Ammon's horn (tissue), 1 donor: ENCODE data around the gene ZBTB20.

Source experiments
- DNase-seq: peaks from one replicate; pipeline ENCODE4 v3.0.0-alpha.2; 2016; ENCODE audit warnings: low spot score

ZBTB20 gene

DNA sequence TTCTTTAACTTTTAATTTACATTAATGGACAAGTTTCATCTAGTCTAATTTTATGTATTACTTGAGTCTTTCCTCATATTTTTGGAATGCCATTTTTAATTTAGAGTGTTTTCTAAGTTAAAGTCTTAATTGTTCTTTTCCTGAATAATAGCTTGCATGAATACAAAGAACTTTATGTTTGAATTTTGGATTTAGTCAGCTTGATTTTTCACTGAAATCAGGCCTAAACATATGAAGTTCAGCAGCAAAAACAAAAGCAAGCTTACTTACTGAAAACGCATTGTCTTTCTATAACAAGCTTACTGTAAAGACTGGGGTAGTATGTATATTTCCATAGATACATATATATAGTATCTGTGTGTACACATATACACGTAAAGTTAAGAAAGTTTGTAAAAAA, 126.0 kb downstream of the ZBTB20 start:
- no peak for DNase-seq

DNA sequence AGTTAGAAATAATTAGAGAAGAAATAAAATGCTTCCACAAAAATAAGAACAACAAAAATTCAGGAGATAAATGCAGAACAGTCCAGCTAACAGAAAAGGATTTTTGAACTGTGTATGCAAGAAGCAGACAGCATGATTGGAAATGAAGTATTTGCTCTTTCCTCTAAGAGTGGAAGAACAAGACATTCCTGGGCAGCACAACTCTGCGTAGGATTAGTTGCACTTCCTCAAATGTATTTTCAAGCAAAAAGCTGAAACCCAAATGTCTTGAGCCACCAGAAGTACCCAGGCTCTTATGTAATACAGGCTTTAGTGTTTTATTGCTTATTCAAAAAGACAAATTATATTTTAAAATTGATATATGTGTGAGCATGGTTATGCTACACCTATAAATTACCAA, 127.2 kb downstream of the ZBTB20 start:
- peak; percentile 51 for DNase-seq

DNA sequence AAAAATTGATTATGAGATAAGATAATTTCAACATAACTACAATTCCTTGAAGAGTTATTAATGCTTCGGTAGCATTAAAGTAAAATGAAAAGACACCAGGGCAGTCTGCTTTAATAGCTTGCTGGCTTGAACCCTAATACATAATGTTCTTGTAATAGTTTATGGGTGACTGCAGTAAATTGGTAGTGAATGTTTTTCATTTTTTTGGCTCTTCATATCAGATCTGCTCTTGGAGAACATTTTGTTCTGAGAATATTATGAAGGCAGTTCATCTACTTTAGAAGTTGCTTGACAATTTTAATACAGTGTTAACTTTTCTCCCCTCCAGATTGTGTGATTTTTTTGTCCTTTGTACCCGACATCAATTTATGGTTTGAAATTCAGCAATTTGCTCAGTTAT, 128.4 kb downstream of the ZBTB20 start:
- DNase-seq = no peak

DNA sequence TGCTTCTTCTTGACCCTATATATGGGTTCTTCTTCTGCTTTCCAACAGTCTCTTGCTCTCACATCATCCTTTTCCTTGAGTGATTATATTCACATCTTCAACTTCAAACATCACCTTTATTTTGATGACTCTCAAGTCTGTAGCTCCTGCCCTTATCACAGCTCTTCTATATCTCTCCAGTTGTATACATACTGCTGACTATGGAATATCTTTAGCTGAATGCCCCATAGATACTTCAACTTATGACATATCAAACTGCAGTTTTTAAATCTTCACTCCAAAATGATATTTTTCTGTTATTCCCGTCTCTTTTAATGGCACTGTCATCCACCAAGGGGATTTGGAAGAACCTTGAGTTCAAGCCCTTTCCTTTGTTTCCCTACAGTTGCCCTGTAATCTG, 139.1 kb downstream of the ZBTB20 start:
- DNase-seq = no peak

DNA sequence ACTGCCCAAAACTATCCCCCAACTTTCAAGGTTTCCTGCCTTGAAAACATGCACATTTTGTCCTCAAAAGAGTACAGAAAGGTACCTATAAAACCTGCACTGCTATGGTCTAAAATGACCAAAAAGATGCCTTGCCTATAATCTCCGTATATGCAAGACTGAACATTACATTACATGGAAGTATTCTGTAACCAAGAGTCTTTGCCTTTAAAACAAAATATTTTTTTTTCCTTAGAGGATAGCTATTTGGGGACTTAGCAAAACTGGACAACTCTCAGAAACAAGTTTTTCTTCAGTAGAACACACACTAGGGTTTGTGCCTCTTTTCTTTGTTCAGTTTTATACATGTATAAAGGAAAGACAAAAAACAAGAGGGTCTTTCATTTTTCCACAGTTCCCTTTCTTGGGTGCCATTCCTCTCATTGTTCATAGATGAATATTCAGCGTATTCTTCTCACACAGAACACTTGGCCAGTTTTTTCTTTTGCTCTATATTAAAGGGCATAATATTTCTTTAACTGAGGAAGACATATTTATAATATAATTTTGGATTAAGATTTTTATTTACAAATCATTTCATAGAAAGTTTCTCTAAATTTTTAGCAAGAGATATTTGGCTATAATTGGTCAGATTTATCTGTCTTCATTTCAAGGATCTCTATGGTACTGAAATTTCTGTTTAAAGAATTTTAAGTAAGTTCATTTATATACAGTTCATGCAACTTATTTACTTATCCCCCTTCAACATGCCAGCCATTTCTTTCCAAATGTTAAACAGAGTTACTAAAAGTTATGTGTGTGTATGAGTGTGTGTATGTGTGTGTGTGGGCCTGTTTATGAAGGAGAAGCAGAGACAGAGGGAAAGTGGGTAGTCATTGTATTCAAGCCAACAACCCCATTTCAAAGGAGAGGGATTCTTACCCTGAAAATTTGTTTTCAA, 142.6 kb downstream of the ZBTB20 start:
- DNase-seq = peak; percentile 21

DNA sequence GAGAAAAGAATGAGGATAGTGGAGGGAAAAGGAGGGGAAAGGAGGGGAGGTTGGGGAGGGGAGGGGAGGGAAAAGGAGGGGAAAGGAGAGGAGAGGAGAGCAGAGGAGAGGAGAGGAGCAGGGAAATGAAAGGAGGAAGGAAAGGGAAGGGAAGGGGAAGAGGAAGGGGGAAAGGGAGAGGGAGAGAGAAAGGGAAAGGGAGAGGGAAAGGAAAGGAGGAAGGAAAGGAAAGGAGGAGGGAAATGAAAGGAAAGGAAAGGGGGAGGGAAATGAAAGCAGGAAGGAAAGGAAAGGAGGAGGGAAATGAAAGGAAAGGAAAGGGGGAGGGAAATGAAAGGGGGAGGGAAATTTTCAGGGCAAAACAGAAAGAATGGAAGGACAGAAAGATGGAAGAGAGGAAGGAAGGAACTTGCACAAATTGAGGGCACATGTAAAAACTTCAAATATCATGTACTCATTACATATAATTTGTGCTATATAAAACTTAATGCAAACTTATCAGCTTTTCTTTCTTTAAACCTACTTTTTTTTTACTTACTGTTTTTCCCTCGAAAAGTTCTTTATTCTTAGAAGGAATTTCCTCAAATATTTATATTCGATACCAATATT, 148.0 kb downstream of the ZBTB20 start:
- DNase-seq = no peak

DNA sequence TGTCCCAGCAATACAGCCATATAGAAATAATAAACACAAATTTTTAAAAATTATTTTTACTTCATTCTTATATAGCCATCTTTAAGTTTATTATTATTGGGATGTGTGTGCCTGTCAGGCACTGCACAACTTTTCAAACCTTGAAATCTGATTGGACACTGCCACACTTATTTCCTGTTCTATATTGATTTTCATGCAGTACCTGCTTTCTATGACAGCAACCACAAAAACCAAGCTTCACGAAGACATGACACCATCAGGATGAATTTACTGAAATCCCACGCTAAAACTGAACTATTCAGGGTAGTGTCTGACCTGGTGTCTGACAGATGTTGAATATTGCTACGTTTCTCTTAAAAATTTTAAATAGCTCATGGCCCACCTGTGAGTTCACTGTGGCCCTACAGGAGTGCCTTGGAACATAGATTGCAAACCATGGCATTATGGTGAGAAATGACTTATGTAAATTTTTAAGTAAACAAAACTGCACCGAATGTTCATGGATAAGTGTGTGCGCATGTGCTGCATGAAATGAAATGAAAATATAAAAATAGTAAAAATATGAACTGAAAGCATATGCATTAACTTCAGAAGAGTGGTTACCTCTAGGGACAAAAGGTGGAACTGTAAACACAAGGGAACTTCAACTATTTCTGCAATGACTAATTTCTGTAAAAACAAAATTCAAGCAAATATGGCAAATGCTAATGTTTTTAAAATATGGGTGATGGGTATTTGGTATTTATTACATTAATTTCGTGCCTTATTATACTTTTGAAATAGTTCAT, 152.3 kb downstream of the ZBTB20 start:
- DNase-seq = no peak

DNA sequence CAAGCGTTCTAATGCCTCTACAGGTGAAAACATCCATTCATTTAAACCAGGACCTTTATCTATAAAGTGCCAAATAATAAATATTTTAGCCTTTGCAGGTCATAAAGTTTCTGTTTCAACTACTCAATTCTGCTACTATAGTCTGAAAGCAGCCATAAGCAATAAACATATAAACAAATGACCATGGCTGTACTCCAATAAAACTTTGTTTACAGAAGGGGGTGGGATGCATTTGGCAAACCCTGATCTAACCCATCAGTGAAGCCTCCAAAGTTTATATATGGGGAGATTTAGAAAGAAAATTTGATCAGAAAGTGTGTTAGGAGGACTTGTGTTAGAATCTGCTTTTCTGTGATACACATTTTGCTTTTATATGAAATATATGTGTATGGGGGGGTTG, 161.3 kb downstream of the ZBTB20 start:
- no peak for DNase-seq

DNA sequence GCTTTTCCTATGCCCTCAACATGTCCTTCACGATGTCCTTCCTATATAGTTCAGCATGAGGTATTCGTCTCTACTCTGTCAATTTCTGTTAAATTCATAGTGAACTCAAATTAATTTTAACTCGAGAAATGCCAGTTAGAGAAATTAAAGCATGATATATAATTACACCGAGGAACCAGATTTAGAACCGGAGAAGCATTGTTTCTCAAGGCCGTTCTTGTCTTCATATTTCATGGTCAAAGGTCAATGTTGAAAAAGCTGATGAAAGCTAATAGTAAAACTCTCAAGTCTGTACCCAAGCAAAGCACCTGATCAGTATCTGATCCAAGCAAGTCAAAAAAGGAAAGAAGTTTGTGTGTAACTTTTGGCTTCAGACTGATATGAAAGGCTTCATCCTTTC, 163.8 kb downstream of the ZBTB20 start:
- no peak for DNase-seq

DNA sequence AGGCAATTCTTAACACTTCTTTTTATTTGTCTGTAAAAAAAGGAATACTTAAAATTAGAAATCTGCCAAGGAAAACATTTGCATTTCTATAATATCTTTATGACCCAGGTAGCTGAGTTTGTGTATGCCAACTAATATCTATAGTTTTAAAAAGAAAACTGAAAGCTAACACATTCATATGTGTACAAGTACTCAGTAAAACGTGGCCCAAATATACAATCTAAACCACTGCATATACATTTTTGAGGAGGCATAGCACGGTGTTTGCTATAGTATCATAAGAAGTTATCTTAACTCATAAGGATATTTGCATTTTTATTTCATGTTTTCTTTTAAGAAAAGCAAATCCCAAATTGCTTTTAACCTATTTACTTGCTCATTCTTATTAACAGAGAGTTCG, 172.7 kb downstream of the ZBTB20 start:
- no peak for DNase-seq

DNA sequence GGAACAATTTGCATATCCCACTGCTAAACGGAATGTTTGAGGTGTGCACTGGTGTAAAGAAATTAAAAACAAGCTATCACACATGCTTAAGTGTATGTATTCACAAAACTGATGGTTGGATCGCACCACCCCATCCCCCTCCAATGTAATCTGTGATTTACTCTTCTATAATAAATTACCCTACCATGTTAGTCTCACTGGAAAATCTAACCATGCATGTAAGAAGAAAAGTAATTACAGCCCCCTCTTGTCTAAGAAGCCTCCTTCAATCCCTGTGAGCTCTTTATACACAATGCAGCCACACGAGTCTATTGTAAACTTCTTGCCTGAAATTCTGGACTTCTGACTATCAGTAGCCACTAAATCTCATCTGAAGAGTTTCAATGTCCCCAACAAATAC, 173.6 kb downstream of the ZBTB20 start:
- no peak for DNase-seq

DNA sequence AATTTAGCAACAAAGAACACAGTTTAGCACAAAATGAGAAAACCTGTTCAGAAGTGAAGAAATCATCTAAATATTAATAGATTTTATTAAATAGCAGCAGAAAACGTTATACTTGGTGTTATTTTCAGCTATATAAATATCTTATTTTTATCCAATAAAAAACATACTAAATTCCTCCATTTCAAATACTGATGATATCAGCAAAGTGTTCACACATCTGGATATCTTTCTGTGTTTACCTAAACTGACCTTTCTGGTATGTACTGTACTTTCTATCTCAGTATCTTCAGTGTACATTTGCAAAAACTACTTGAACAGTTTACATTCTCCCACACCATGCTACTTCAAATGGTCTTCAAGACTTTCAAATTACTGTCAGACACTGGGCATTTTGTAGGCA, 179.9 kb downstream of the ZBTB20 start:
- no peak for DNase-seq

DNA sequence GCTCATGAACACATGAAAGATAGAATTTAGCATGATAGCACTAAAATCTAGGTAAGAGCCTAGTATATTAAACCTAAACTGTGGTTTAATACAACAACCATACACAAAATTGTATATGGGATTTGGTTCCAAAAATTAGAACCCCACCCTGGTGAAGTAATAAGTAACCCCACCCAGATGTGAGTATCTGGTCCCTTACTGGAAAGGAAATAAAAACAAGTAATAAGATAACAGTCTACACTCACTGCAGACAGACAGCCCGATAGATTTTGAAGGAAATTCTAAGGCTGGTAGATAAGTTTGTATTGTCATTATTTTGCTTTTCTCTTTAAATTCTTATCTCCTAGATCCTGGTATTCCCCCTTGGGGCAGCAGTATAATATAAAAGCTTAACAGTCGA, 184.9 kb downstream of the ZBTB20 start:
- no peak for DNase-seq

DNA sequence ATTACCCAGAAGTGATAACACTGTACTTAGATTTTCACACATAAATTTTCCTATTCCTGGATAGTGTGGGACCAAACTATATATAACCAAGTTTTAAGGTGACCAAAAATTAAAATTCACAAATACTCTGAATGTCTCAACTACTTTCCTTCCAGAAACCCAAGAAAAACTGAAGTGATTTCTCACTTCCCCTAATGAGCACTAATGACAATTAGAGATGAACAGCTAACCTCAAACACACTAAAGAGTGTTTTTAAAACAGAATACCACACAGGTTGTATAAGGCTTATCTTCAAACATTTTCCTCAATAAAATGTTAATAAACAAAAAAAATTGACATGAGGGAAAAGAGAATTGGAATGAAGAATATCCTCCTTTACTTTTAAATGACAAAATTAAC, 188.2 kb downstream of the ZBTB20 start:
- DNase-seq = no peak

DNA sequence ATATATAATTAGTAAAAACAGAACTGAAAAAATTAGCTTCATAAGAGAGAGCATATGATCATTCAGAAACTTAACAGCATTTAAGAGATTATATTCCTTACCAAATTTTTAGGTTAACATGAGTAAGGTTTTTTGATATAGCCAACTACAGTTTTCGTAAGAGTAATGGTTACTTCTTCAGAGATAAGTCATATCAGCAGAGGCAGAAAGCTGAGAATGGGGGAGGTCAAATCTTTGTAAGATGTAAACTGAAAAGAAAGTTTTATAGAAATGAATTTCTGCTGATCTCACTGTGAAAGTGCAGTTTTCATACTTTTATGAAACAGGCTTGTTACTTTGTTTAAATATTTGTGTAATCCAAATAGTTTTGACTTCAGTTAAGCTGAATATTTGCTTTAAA, 193.3 kb downstream of the ZBTB20 start:
- no peak for DNase-seq

DNA sequence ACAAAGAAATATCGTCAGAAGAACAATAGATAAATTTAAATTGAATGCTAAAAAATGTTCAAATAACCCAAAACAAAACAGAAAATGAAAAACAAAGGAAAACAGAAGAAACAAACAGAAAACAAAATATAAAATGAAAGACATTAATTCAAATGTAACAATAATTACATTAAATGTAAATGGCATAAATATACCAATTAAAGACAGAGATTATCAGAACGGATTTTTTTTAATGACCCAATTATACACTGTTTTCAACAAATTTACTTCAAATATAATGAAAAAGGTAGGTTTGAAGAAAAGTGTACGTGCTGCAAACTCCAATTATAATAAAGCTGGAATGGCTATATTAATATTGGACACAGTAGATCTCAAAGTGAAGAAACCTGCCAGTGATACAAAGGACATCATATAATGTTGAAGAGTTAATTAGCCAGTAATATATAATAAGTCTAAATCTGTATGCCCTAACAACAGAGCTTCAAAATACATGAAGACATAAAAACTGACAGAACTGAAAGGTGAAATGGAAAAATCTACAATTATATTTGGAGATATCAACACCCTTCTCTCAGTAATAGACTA, 193.8 kb downstream of the ZBTB20 start:
- no peak for DNase-seq

DNA sequence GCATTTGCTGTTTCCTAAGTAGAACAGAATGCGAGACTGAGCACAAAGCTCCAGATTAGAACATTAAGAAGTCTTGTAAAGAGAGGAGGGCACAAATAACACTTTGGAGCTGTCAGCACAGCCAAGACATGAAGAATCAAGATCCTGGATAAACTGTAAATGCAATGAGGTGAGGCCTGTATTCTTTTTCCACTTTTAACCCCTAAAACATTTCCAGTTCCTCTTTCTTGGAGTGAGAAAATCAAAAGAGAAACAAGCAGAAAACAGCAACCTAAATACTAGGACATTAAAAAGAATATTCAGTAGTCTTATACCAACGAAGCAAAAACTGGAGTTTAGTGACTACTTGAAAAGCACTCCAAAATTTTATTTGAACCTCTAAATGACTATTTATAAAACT, 204.3 kb downstream of the ZBTB20 start:
- no peak for DNase-seq

DNA sequence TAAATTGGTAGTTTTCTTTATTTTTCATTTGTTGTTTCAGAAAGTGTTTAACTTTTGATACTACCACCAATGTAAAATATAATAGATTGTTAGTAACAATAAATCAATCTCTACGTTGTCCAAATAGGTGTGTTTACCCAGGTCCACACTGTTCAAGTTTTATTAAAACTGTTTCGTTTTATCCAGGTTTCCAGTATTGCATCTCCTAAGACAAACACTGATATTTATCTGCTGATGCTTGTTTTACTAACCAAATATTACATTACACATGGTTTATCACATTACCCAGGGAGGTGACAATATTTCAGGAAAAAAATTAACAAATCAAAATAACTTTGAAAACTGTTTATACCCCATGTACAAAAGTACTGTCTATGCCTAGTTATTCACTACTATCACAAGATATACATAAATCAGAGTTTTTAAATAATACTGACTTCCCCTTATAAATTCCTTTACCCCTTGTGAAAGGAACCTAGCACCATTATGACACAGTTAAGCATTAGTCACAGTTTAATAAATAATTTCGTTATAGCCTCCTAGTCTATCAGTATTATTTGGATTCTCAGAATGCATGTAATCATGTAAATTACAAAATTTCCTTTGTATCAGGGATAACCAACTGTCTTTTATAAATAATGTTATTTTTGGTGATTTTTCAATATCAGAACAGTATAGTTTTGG, 205.3 kb downstream of the ZBTB20 start:
- no peak for DNase-seq

DNA sequence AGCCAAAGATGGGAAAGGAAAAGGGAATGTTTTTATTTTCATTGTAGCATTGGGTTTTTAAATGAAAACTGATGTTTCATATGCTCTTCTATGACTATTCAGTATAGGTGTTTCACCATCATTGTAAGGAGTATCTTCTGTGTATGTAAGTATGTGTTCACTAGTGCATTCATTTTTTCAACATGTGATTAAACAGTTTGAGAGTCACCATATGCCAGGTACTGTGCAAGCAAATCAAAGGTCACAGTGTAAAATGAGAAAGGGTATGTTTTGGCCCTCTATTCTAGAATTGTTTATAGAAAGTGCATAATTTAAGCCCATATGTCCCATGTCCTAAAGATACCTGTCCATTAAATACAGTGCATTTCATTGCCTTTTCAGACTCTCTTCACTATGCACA, 207.2 kb downstream of the ZBTB20 start:
- no peak for DNase-seq

DNA sequence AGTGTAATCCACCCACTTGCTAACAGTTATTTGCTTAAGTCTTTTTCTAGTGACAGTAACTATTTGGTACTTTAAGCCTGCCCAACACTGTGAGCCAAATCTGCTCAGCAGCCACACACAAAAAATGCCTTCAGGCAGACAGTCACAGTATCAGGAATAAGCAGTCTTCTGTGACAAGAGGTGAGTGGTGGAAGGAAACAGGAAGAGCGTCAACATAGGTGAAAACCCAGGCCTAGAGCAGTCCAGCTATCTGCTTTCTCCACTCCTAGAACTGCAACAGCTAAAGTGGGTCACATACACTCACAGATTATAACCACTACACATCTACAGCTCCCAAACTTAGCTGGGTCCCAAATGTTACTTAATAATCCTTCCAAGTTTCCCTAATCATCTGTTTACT, 213.7 kb downstream of the ZBTB20 start:
- no peak for DNase-seq

DNA sequence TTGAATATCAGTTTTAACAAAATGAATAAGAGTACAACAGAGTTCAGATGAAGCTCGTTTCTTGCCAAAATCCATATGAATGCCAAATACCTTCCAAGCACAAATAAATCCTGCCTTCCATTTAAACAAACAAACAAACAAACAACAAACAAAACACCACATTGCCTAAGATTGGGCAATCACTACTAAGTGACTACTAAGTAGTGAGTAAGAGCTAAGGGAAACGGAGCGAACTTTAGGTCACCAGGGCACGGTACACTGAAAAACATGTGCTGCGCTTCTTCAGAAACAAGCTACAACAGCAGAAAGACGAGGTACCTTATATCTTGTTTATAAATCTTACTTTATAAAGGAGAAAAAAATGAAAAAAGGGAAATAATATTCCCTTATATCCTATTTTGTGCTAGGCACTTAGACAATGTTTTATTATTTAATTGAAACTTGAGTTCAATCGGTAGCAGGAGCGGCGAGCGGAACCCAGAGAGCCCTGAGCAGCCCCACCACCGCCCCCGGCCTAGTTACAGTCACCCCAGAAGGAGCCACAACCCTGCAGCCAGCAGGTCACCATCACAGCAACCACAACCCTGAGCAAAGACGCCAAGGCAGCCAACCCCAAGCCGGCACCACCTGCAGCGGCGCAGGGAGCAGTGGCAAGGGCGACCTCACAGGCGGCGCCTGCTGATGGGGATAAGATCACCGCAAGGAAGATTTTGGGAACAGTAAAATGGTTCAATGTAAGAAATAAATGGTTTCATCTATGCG, 216.9 kb downstream of the ZBTB20 start:
- no peak for DNase-seq
